ENCODE measurements around the gene NACC2.

GRCh38 chr9:136021171-136021871 lies 73.8 kb downstream of the NACC2 start:
- TF ChIP-seq CTCF (IDR thresholded peaks at IDR 0.05; ENCODE audit: low read depth, low read length, poor library complexity, severe bottlenecking), result no peak
- no peak for TF ChIP-seq EZH2phosphoT487 (IDR thresholded peaks at IDR 0.05; ENCODE audit: borderline replicate concordance, low read length)

Data from DOHH2 (cell line).